GM23338 (cell line): ENCODE results near the gene ZBTB18.

Experiments
- CREB1 ChIP-seq: fragments of 250-450 bp; sonication (Bioruptor Pico); IDR thresholded peaks from 2 replicates; pipeline ENCODE4 v1.5.0; 2020; ENCODE audit warnings: low read depth, mild to moderate bottlenecking, moderate library complexity
- CTCF ChIP-seq, 2 experiments: fragments of 200-600 bp in 1 of 2; sonication (generic) in 1 of 2; conservative IDR thresholded peaks; 2 replicates each; pipeline versions ENCODE4 v1.5.1 to v1.6.1; 2016 to 2017; ENCODE audit warnings: antibody characterized with exemption in 2 of 2, low read depth in 2 of 2, mild to moderate bottlenecking in 2 of 2, moderate library complexity in 1 of 2
- EZH2 ChIP-seq: fragments of 200-600 bp; sonication (generic); IDR thresholded peaks from one replicate; pipeline ENCODE4 v1.8.0; 2017; ENCODE audit warnings: antibody characterized with exemption, mild to moderate bottlenecking, low read depth; ENCODE audit not compliant: unreplicated experiment
- NANOG ChIP-seq: IDR thresholded peaks from 2 replicates; pipeline ENCODE4 v1.6.1; 2016; ENCODE audit warnings: antibody characterized with exemption, borderline replicate concordance
- POLR2AphosphoS5 ChIP-seq: IDR thresholded peaks from 2 replicates; pipeline ENCODE4 v1.6.1; 2016; ENCODE audit warnings: antibody characterized with exemption, low read depth
- REST ChIP-seq: IDR thresholded peaks from one replicate; pipeline ENCODE4 v1.6.1; 2018; ENCODE audit warnings: antibody characterized with exemption; ENCODE audit not compliant: unreplicated experiment

GRCh38 chr1:244013100-244013499 lies 38.0 kb upstream of the ZBTB18 start:
- TF ChIP-seq CTCF (conservative IDR thresholded peaks at IDR 0.05; ENCODE audit: low read depth in 2 of 2), result no peak
- TF ChIP-seq EZH2, result no peak
- TF ChIP-seq REST, result no peak
- TF ChIP-seq NANOG, result no peak
- TF ChIP-seq CREB1 (CRISPR knock-in tag), result no peak
- no peak for TF ChIP-seq POLR2AphosphoS5
